HG03442 (cell line): Measurements from ENCODE around the gene B4GALNT1.

ENCODE experiments used
- ATAC-seq: cut with Tn5 transposase; IDR thresholded peaks from one replicate; pipeline ENCODE4 v1.9.1; 2021; ENCODE audit warnings: mild to moderate bottlenecking, moderate library complexity; ENCODE audit not compliant: unreplicated experiment

The B4GALNT1 gene

DNA sequence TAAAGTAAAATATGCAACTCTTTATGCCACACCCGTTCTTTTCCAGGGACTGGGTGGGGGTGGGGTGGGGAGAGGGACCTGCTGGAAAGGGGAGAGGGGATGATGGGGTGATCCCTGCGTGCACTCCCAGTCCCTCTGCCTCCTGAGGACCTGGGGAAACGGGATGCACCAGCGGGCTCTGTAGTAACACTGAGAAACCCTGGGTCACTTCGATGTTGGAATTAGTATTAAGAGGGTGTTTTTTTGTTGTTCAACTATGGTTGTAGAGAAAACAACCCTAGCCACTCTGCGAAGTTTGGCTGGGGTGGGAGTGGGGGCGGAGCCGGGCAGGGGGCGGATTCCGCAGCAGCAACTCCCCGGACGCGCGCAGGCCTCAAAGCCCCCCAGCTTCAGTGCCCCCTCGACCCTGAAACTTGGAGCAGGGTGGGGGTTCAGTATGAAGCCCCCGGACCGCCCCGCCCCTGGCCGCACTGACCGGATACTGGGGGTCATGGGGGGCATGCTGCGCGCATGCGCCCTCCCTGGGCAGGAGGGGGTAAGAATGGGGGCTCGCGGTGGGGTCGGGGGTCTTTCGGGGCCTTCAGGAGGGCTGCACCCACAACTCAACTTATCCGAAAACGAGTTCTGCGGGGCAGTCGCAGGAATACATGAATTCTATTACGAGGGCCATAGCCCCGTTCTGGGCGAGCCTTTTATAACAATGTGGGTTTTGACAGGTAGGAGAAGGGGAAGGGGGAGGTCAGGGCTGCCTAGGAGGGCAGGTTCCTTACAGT lies 23.0 kb downstream of the B4GALNT1 start:
- no peak for ATAC-seq

DNA sequence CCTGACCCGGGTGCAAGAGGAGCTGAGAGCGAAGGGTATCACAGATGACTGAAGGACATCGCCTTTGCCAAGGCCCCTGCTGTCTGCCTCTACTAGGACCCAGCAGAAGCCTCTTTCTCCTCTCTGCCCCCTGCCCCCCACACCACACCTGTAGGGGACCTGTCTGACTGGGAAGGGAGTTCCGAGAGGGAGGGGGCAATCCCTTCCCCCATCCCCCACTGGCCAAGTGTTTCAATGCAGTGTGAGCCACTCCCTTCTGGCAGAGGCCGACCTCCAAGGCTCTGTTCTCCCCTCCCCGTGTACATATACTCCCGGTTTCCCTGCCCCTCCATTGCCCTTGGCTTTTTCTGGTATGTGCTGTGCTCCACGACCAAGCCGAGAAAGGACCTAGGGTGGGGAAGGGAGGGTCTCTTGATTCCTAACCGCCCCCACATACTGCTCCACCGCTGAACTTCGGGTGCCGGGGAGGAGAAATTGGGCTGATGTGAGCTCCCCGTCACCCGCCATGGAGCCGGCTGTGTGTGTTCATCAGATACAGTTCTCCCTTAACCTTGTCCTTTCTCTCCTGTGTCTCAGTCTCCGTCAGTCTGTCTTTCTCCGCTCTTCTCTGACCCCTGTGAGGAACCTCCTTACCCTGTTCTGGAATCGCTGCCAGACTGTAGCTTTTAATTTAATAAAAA lies 23.8 kb downstream of the B4GALNT1 start:
- no peak for ATAC-seq

DNA sequence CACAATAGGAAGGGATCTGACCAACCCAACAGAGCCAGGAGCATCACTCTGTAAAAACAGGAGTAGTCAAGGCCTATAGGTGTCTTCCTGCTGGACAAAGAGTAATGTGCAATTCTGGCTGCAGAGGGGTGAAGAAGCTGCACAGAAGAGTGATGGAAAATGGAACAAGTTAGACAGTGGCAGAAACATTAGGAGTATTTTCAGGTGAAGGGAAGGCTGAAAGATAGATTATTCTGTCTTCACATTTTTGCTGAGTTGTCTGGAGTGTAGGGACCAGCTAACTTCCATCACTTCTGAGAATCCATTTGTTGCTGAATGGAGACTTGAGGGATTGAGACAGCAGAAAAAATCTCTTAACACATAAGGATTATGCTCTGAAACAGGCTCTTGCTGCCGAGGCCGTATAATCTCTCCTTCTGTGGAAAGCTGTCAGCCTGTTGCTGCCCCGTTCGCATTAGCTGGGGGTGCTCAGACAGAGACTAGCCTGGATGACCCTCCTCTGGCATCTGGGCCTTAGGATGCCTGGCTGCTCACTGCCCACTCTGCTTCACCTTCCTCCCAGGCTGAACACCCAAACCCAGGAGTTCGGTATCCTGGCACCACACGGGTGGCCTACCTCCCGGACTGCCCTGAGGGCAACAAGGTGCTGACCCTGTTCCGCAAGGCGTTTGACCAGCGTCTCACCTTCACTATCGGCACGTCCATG lies 24.9 kb downstream of the B4GALNT1 start:
- ATAC-seq = no peak

DNA sequence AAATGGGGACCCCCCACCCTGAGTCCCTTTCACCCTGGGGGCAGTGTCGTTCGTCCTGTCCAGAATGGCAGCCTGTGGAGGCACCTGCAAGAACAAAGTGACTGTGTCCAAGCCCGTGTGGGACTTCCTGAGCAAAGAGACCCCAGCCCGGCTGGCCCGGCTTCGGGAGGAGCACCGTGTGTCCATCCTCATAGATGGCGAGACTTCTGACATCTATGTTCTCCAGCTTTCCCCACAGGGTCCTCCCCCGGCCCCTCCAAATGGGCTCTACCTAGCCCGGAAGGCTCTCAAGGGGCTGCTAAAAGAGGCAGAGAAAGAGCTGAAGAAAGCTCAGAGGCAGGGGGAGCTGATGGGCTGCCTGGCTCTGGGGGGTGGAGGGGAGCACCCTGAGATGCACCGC lies 26.2 kb downstream of the B4GALNT1 start:
- ATAC-seq = no peak

DNA sequence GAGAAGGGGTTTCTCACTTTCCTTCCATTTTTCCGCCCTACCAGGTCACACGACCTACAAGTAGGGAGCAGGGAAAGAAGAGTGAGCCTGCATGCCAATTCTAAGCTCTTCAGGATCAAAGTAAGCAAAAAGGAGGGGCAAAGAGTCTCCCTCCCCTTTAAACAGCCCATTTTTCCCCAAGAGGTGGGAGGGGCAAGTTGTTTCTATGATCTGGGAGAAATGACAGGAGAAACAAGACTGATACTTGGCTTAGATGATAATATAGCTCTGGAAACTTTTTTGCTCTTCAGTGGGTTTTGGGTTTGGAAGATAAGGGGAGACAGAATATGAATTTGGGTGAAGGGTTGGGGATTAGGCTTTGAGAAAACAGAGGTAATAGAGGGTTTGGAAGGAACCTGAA lies 26.6 kb downstream of the B4GALNT1 start:
- ATAC-seq = no peak

GRCh38 chr12:57605811-57606311 lies 27.1 kb downstream of the B4GALNT1 start:
- no peak for ATAC-seq

DNA sequence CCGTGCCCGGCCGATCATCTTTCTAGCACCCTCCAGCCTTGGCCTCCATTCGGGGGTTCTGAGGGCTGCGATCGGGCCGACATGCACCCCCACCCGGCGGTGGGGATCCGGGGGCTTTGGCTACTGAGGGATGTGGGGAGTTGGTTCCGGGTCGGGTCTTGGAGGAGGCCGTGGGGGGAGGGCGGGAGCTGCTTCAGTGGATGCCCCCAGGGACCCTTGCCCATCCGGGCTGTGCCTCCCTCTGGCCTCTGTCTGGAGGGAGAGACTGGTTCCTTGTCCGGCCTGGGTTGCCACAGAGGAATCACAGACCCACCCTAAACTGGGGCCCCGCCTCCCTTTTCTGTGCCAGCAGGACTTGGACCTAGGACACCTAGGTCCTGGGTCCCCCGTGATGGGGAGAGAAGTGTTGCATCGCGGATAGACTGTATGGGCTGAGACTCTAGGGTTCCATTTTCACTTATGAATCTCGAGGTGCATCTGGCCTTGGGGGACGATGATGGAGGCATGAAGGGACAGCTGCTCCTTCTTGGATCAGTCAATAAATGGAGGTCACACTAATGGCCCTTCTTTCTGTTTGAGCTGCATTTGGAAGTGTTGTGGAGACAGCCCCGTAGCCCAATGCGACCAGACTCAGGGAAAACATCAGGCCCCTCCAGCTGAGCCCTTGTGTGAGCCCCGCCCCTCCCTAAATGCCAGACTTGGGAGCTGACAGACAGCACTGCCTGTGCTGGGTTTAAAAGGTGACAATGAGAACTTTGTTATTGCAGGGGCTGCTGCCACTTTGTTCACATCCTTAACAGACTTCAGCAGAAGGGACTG lies 27.8 kb downstream of the B4GALNT1 start:
- ATAC-seq = peak; percentile 25

DNA sequence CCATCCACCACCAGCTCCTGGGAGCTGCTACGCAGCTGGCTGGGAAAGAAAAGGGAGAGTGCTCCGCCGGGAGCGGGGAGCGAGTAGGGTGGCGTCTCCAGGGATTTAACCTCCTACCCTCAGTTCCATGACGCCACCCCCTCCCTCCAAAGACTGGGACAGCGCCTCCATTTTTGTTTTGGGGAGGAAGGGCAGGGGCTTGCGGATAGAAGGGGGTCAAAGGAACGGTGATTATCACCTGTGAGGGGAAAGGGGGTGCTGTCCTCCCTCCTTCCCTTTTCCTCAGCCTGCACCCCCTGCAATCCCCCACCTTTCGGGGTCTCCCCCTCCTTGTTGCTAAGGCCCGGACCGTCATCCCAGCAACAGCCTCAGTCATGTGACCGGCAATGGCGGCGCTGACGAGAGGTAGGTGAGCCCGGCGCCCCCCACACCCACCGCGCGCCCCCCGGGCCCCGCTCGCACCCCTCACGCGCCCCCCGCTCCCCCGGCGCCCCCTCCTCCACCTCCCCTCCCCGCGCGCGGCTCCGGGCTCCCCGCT lies 28.5 kb downstream of the B4GALNT1 start, which contains the start of gene DTX3:
Gene DTX3 (plus strand): TSS at position 371 of the 538 bp plus-strand sequence. CDS start 1,694 bp downstream, outside the sequence.
- ATAC-seq = peak; percentile 75

GRCh38 chr12:57603815-57604453 lies 29.1 kb downstream of the B4GALNT1 start:
- no peak for ATAC-seq

DNA sequence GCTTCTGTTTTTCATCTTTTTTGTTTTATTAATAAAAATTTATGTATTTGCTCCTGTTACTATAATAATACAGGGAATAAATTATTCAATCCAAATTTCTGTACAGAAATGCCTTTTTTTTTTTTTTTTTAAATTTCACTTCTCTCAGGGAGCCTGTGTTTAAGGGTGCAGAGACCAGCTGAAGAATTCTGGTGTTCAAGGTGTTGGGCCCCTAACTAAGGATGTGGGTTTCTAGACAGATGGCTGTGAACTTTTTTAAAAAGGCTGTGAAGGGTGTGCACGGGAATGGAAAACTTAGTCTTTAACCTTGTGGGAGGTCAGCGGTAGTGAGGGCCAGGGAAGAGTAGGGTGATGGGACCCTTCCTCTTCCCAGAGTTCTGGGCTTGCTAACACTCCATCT lies 29.7 kb downstream of the B4GALNT1 start:
- no peak for ATAC-seq

DNA sequence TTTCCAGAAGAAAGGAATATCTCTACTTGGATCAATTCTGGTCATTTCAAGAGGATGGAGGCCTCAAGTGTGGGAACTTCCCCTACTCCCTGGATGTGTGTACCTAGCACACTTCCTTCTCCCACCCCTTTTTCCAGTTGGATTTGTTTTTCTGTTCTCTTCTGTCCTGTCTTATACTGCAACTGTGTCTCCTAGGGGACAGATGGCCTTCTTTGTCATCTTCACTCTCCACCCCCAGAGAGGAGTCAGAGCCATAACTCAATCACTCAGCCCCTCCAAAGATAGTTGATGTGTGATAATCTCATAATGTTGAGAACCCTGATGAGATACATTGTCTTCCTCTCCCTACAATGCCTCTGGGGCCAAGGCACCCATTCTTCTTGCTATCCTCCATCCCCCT lies 30.5 kb downstream of the B4GALNT1 start:
- no peak for ATAC-seq

- ATAC-seq = no peak
Measured at GRCh38 chr12:57600395-57600794, 32.6 kb downstream of the B4GALNT1 start.

DNA sequence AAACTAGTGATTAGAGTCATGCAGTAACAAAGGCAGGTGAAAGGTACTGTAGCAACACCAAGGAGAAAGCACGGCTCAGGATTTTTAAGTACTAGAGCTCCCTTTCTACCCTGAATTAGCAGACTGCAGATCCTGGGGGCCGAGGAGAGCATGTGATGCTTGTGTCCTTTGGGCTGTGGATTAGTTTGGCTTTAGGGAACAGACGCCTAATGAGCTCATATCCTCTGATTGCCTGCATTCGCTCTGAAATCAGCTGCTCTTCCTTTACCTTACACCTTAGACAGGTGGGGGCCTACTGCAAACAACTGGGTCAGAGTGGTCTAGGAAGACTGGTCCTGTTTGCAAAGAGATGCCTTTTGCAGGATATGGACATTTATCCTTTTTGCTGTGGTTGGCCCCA lies 39.8 kb downstream of the B4GALNT1 start:
- no peak for ATAC-seq

- no peak for ATAC-seq
Measured at GRCh38 chr12:57592551-57593165, 40.3 kb downstream of the B4GALNT1 start.

DNA sequence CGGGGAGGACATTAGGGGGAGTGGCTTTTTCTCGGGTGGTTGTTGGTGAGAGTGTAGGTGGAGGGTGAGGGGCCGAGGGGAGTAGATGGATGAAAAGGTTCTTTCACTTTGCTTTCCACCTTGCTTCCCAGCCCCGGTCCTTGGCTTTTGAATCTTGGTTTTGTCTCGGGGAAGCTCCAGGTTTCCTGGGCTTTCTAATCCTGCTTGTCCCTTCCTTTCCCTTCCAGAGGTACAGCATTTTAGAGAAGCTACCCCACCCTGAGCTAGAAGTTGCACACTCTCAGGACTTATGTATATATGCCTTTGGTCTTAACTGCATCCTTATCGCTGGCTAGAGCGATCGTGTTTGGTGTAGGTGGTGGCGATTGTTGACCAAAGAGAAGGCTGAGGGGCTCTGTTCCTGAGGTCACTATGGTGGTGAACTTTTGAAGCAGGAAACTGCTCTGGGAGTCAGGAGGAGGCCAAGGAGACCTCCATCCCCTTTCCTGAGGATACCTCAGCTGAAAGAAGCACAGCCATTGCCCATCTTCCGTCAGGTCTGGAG lies 41.1 kb downstream of the B4GALNT1 start:
- no peak for ATAC-seq

- ATAC-seq = peak; percentile 92
Measured at GRCh38 chr12:57590864-57591781, 41.9 kb downstream of the B4GALNT1 start, which contains the start of gene PIP4K2C. Gene PIP4K2C, plus strand, starts transcription at chr12:57591192. Its CDS starts 98 bp downstream, at chr12:57591290.

- no peak for ATAC-seq
Measured at GRCh38 chr12:57590479-57590863, 42.5 kb downstream of the B4GALNT1 start.
